Colonic mucosa (tissue), 4 donors: Measurements from ENCODE around the gene WWOX. TPM values are rescaled to one million over a fixed set of nuclear protein-coding genes. Genes with fewer than 3 reads are reported as not detected.
"Not testable (repeated sequence)": the region's sequence is repeated elsewhere in the genome, so short reads cannot be mapped to it uniquely, and the experiment has no call there.

ENCODE experiments used
- DNase-seq: peaks from one replicate; pipeline ENCODE4 v3.0.0-alpha.2; 2020
- H3K27ac ChIP-seq: fragments of 200-600 bp; one replicate; pipeline ENCODE4 v1.8.0; 2021
- H3K27me3 ChIP-seq: fragments of 200-600 bp; one replicate; pipeline ENCODE4 v1.8.0; 2021
- H3K36me3 ChIP-seq: fragments of 200-600 bp; one replicate; pipeline ENCODE4 v1.8.0; 2021
- H3K4me1 ChIP-seq: fragments of 200-600 bp; one replicate; pipeline ENCODE4 v1.8.0; 2021; ENCODE audit warnings: mild to moderate bottlenecking
- H3K4me3 ChIP-seq: fragments of 200-600 bp; one replicate; pipeline ENCODE4 v1.8.0; 2021
- H3K9ac ChIP-seq, 2 donors: one replicate each; pipeline ENCODE4 v1.7.0; 2013; ENCODE audit warnings: control low read depth in 2 of 2, low read depth in 2 of 2, low read length in 2 of 2
- H3K9me3 ChIP-seq: fragments of 200-600 bp; one replicate; pipeline ENCODE4 v1.8.0; 2021
- CTCF ChIP-seq: fragments of 200-600 bp; IDR thresholded peaks from one replicate; pipeline ENCODE4 v1.8.0; 2022; ENCODE audit warnings: antibody characterized with exemption, mild to moderate bottlenecking
- intact Hi-C: fragments of 100-400 bp; cut with DNase I; formaldehyde crosslinking; loops from one replicate; pipeline ENCODE4 v1.14.1; 2022
- total RNA-seq, 2 donors: library from RNA; stranded (reverse); fragmentation: NEBNext Ultra II Directional in 1 of 2; extraction: Animal tissue kit (Norgen Biotek cat#: 25700) in 1 of 2; gene quantifications; one replicate each; pipeline ENCODE4 v1.2.1, GENCODE V29; 2021
- donor health status: healthy.
- donor health status: DM: no; HTN: no; CAD: no.
- donor health status: DM: no; HTN: no; CAD: no.

WWOX gene
- total RNA-seq = 10 to 100 TPM in 1 of 2 donors, 1 to 10 TPM in 1; 7.2 to 11.0 TPM

GRCh38 chr16:78099271-78100111 is at the start of gene WWOX:
Gene WWOX (plus strand): TSS chr16:78099654.
- no peaks in the 10 kb centered on the region for H3K4me1 ChIP-seq

GRCh38 chr16:78050734-78051400 is 48.6 kb upstream of the WWOX start:
- H3K27ac ChIP-seq = no peak overlapping the region
- no peaks in the 10 kb centered on the region for H3K4me1 ChIP-seq
- no peaks in the 10 kb centered on the region for H3K27me3 ChIP-seq
- no peaks in the 10 kb centered on the region for H3K9me3 ChIP-seq
- H3K36me3 ChIP-seq = no peaks in the 10 kb centered on the region
- H3K9ac ChIP-seq = no peak overlapping the region
- DNase-seq = no peak
- no peak for TF ChIP-seq CTCF
- intact Hi-C loops = no loop called here
- no peak overlapping the region for H3K4me3 ChIP-seq

More at GRCh38 chr16:78099271-78100111, at the start of gene WWOX:
- intact Hi-C loops = loop anchor here (5.0 kb wide), 1 partner anchor 422 kb away; no protein-coding TSS in a partner anchor
- H3K4me3 ChIP-seq = peak within 1 kb of the TSS; percentile 97
- H3K27me3 ChIP-seq = no peaks in the 10 kb centered on the region
- H3K36me3 ChIP-seq = no peaks in the 10 kb centered on the region
- peak within 1 kb of the TSS; percentile 88 for H3K27ac ChIP-seq
- peak; percentile 97 for DNase-seq
- H3K9me3 ChIP-seq = no peaks in the 10 kb centered on the region
- peak within 1 kb of the TSS; percentile 75 to 88 for H3K9ac ChIP-seq
- TF ChIP-seq CTCF = no peak

GRCh38 chr16:78057803-78058564 is 41.5 kb upstream of the WWOX start:
- H3K4me1 ChIP-seq = no peaks in the 10 kb centered on the region
- H3K4me3 ChIP-seq = no peak overlapping the region
- intact Hi-C loops = no loop called here
- no peak for TF ChIP-seq CTCF
- H3K9ac ChIP-seq = no peak overlapping the region
- no peak overlapping the region for H3K27ac ChIP-seq
- H3K36me3 ChIP-seq = no peaks in the 10 kb centered on the region
- DNase-seq = no peak
- no peaks in the 10 kb centered on the region for H3K9me3 ChIP-seq
- no peaks in the 10 kb centered on the region for H3K27me3 ChIP-seq

GRCh38 chr16:78059806-78060205 is 39.6 kb upstream of the WWOX start:
- intact Hi-C loops = not testable (repeated sequence)

GRCh38 chr16:78060295-78060694 is 39.2 kb upstream of the WWOX start:
- Histone ChIP-seq H3K27ac (no peak overlapping the region), H3K36me3 (no peaks in the 10 kb centered on the region), H3K9me3 (no peaks in the 10 kb centered on the region), H3K4me1 (no peaks in the 10 kb centered on the region), H3K9ac (no peak overlapping the region), H3K27me3 (no peaks in the 10 kb centered on the region), H3K4me3 (no peak overlapping the region)
- intact Hi-C loops = no loop called here
- no peak for TF ChIP-seq CTCF
- DNase-seq = no peak

More at GRCh38 chr16:78059806-78060205, 39.6 kb upstream of the WWOX start:
- not testable (repeated sequence) for H3K9me3 ChIP-seq, H3K4me3 ChIP-seq, H3K27me3 ChIP-seq, H3K4me1 ChIP-seq, H3K9ac ChIP-seq, H3K36me3 ChIP-seq, H3K27ac ChIP-seq, DNase-seq
